NCI-H82 (cell line): Measurements from ENCODE around the gene DDX6.
"Not testable (repeated sequence)": the region's sequence is repeated elsewhere in the genome, so short reads cannot be mapped to it uniquely, and the experiment has no call there.

Source experiments
- DNase-seq: peaks from one replicate; lab custom pipeline; 2025; lab: John Stamatoyannopoulos, UW

Gene DDX6

GRCh38 chr11:118791111-118791960 is at the start of gene DDX6:
Gene DDX6 (minus strand): TSS chr11:118791164. CDS start chr11:118786251, 4,913 bp downstream.
- DNase-seq = peak; percentile 82

- no peak for DNase-seq
Measured at GRCh38 chr11:118838905-118839553, 48.1 kb upstream of the DDX6 start.

GRCh38 chr11:118837868-118838267 is 46.9 kb upstream of the DDX6 start:
- no peak for DNase-seq

- no peak for DNase-seq
Measured at GRCh38 chr11:118834427-118835028, 43.6 kb upstream of the DDX6 start.

GRCh38 chr11:118827118-118827517 is 36.2 kb upstream of the DDX6 start:
- DNase-seq = no peak

- DNase-seq = not testable (repeated sequence)
Measured at GRCh38 chr11:118822936-118823510, 32.1 kb upstream of the DDX6 start.

GRCh38 chr11:118820412-118821357 is 29.7 kb upstream of the DDX6 start:
- no peak for DNase-seq

GRCh38 chr11:118820025-118820379 is 29.0 kb upstream of the DDX6 start:
- not testable (repeated sequence) for DNase-seq

- no peak for DNase-seq
Measured at GRCh38 chr11:118819334-118820024, 28.5 kb upstream of the DDX6 start.

- no peak for DNase-seq
Measured at GRCh38 chr11:118818130-118818529, 27.2 kb upstream of the DDX6 start.

- DNase-seq = no peak
Measured at GRCh38 chr11:118813551-118813950, 22.6 kb upstream of the DDX6 start.

- DNase-seq = no peak
Measured at GRCh38 chr11:118812485-118812884, 21.5 kb upstream of the DDX6 start.

GRCh38 chr11:118807800-118808778 is 17.1 kb upstream of the DDX6 start:
- DNase-seq = no peak

- no peak for DNase-seq
Measured at GRCh38 chr11:118806400-118806799, 15.4 kb upstream of the DDX6 start.

GRCh38 chr11:118804094-118804493 is 13.1 kb upstream of the DDX6 start:
- DNase-seq = no peak

GRCh38 chr11:118799372-118799771 is 8.4 kb upstream of the DDX6 start:
- no peak for DNase-seq

GRCh38 chr11:118797510-118797909 is 6.5 kb upstream of the DDX6 start:
- DNase-seq = no peak

- DNase-seq = peak; percentile 78
Measured at GRCh38 chr11:118792570-118793124, 1.7 kb upstream of the DDX6 start.

GRCh38 chr11:118791961-118792569 is 1.1 kb upstream of the DDX6 start:
- DNase-seq = peak; percentile 34
